Measurements from ENCODE around the gene OVOL3. TPM values are rescaled to one million over a fixed set of nuclear protein-coding genes. Genes with fewer than 3 reads are reported as not detected.

The OVOL3 gene
- polyA plus RNA-seq, 1 donor, result 0.09 TPM

DNA sequence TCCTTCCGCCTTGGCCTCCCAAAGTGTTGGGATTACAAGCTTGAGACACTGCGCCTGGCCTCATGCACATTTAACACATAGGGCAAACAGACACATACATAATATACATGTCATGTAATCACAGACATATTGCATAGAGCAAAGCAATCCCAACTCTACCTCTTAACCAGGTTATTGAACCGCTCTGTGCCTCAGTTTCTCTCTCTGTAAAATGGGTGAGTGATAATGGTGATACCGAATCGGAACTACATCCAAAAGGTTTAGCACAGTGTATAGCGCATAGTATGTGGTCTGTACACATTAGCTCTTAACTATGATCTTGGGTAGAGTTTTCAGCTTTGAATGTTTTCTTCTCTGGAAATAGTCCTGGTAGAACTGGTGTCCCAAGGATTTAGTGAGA, 33.7 kb downstream of the OVOL3 start:
- Histone ChIP-seq H3K9me3 (ENCODE audit: control insufficient read depth, low read depth, low read length) (no peaks in the 10 kb centered on the region), H3K27me3 (ENCODE audit: control insufficient read depth, insufficient read depth, low read length) (no peaks in the 10 kb centered on the region), H3K36me3 (ENCODE audit: control insufficient read depth, insufficient read depth, low read length) (peaks cover 66% of the 10 kb centered on the region), H3K27ac (ENCODE audit: low read length) (no peak overlapping the region), H3K4me3 (ENCODE audit: low read length) (no peak overlapping the region), H3K4me1 (ENCODE audit: control insufficient read depth, insufficient read depth, low read length) (peaks cover 9% of the 10 kb centered on the region)
- no CpG with 5 or more reads among the region's 6 CpGs for WGBS (ENCODE audit: insufficient coverage, low lambda C conversion rate)
- DNase-seq, result no peak

DNA sequence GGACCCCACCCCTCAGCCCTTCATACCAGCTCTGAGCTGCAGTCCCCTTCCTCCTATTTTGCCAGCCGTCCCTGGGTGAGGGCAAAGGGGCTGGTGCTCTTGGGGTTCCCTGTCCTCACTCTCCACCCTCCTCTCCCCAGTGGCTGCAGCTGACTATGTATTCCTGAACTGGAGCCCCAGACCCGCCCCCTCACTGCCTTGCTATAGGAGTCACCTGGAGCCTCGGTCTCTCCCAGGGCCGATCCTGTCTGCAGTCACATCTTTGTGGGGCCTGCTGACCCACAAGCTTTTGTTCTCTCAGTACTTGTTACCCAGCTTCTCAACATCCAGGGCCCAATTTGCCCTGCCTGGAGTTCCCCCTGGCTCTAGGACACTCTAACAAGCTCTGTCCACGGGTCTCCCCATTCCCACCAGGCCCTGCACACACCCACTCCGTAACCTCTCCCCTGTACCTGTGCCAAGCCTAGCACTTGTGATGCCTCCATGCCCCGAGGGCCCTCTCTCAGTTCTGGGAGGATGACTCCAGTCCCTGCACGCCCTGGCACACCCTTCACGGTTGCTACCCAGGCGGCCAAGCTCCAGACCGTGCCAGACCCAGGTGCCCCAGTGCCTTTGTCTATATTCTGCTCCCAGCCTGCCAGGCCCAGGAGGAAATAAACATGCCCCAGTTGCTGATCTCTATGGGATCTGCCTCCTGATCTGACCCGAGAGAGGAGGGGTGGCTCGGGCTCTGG, 38.9 kb downstream of the OVOL3 start:
- peaks cover 65% of the 10 kb centered on the region for H3K36me3 ChIP-seq (ENCODE audit: control insufficient read depth, insufficient read depth, low read length)
- H3K27ac ChIP-seq (ENCODE audit: low read length), result no peak overlapping the region
- H3K4me3 ChIP-seq (ENCODE audit: low read length), result no peak overlapping the region
- no CpG with 5 or more reads among the region's 13 CpGs for WGBS (ENCODE audit: insufficient coverage, low lambda C conversion rate)
- no peaks in the 10 kb centered on the region for H3K9me3 ChIP-seq (ENCODE audit: control insufficient read depth, low read depth, low read length)
- H3K4me1 ChIP-seq (ENCODE audit: control insufficient read depth, insufficient read depth, low read length), result no peaks in the 10 kb centered on the region
- no peak for DNase-seq
- no peaks in the 10 kb centered on the region for H3K27me3 ChIP-seq (ENCODE audit: control insufficient read depth, insufficient read depth, low read length)

DNA sequence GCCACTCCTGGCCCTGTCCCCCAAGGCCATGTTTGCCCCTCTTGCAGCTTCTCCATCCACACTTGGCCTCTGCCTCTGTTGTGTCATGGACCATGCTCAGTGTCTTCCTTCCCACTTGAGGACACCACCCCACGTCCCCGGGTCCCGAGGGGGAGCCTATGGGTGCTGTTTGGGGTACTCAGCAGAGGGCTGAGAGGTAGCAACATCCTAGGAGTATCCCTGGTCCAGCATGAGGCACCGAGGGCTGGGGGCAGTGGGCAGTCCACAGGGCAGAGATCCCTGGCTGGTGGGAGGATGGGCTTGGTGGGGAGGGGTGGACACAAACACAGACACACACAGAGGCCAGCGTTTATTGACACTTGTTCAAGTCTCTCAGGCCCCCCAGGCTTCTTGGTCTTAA, 39.6 kb downstream of the OVOL3 start:
- no CpG with 5 or more reads among the region's 5 CpGs for WGBS (ENCODE audit: insufficient coverage, low lambda C conversion rate)
- Histone ChIP-seq H3K27ac (ENCODE audit: low read length) (no peak overlapping the region), H3K9me3 (ENCODE audit: control insufficient read depth, low read depth, low read length) (no peaks in the 10 kb centered on the region), H3K36me3 (ENCODE audit: control insufficient read depth, insufficient read depth, low read length) (peaks cover 58% of the 10 kb centered on the region), H3K27me3 (ENCODE audit: control insufficient read depth, insufficient read depth, low read length) (no peaks in the 10 kb centered on the region), H3K4me1 (ENCODE audit: control insufficient read depth, insufficient read depth, low read length) (no peaks in the 10 kb centered on the region), H3K4me3 (ENCODE audit: low read length) (no peak overlapping the region)
- no peak for DNase-seq

DNA sequence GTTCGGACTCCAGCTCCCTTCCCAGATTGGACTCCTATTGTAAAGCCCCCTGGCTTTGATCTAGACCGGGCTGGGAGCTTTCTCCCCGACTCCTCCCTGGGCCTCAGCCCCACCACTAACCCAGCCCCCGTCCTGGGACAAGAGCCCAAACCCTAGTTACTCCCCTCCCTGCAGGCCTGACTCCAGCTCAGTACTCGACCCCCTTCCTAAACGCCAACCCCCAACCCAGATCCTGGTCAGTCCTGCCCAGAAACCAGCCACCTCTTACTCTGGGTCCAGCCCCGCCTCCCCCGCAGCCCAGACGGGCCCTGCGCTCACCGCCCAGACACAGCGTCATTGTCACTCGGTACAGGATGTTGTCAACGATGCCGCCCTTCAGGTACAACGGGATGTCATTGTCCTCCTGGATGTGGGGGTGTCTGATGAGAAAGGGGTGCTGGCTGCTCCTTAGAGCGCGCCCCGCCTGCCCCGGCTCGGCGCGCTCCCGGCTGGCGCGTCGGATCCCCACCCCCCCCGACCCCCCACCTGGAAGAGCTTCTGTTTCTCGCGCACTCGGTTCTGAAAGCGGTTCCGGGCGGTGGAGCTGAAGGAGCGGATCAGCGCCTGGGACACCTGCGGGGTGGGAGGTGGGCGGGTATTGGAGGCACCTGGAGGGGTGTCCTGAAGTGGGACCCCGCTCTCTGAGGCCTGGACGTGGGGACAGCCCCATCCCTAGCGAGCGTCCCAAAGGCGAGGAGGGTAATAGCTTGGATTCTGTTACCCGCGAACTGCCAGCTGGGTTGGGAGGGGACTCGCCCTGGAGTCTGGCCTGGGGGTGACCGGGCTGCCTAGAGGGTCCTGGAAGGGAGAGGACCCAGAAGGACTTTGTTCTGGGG, 40.4 kb downstream of the OVOL3 start:
- Histone ChIP-seq H3K36me3 (ENCODE audit: control insufficient read depth, insufficient read depth, low read length) (peaks cover 50% of the 10 kb centered on the region), H3K27me3 (ENCODE audit: control insufficient read depth, insufficient read depth, low read length) (no peaks in the 10 kb centered on the region), H3K4me3 (ENCODE audit: low read length) (peak overlapping the region; percentile 42), H3K9me3 (ENCODE audit: control insufficient read depth, low read depth, low read length) (no peaks in the 10 kb centered on the region), H3K27ac (ENCODE audit: low read length) (peak overlapping the region; percentile 75), H3K4me1 (ENCODE audit: control insufficient read depth, insufficient read depth, low read length) (no peaks in the 10 kb centered on the region)
- DNase-seq, result peak in 1 of 2 donors; percentile 24
- WGBS (ENCODE audit: insufficient coverage, low lambda C conversion rate), result no CpG with 5 or more reads among the region's 47 CpGs

DNA sequence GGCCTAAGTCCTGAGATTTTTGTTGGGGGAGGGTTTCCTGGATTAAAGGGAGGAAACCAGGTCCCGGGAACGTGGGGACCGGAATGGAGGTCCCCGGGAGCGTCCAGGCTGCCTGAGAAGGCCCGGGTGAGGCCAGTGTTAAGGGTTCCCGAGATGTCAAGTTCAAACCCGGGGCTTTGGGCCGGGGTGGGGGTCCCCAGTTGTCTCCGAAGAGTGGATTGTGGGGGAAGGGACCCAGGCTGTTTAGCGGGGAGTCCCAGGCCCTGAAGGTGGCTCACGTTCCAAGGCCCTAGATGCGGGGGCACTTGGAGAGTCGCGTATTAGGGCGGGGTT, 41.0 kb downstream of the OVOL3 start:
- H3K9me3 ChIP-seq (ENCODE audit: control insufficient read depth, low read depth, low read length), result no peaks in the 10 kb centered on the region
- no peak for DNase-seq
- peak overlapping the region; percentile 75 for H3K27ac ChIP-seq (ENCODE audit: low read length)
- WGBS (ENCODE audit: insufficient coverage, low lambda C conversion rate), result no CpG with 5 or more reads among the region's 16 CpGs
- no peaks in the 10 kb centered on the region for H3K27me3 ChIP-seq (ENCODE audit: control insufficient read depth, insufficient read depth, low read length)
- no peaks in the 10 kb centered on the region for H3K4me1 ChIP-seq (ENCODE audit: control insufficient read depth, insufficient read depth, low read length)
- H3K36me3 ChIP-seq (ENCODE audit: control insufficient read depth, insufficient read depth, low read length), result peaks cover 44% of the 10 kb centered on the region
- peak overlapping the region; percentile 42 for H3K4me3 ChIP-seq (ENCODE audit: low read length)

DNA sequence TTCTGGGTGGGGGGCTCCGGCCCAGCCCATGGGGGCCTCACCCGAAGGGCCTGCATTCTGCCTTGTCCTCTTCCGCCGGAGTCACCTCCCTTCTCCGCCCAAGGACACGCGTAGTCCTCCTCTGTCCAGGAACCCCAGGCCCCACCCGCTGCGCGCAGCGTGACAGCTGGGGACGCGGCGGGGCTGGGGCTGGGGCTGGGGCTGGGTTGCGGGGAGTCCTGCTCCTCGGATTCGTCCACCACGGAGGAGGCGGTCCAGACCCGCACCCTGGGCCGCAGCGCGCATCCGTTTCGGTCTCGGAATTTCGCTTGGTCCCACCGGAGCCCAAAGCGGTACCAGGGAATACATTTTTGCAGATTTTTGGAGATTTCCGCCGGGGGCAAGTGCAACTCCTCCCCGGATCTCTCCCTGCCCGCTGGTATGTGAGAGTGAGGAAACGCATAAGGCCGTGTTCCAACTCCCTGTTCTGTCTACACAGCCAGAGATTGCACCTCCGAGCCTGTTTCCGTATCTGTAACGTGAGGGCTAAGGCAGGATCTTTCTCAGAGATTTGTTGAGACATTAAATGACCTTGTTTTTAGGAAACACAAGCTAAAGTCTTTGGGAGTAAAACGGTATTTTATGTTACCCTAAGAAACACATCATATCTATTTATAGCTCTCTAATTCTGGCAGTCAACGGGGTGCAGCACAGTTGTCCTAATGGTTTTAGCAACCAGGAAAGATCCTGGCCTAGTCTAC, 41.6 kb downstream of the OVOL3 start, which contains the start of gene COX7A1:
TSS of gene COX7A1 (minus strand) at position 96 of the 740 bp plus-strand sequence. CDS start at position 56, 40 bp downstream.
- H3K27me3 ChIP-seq (ENCODE audit: control insufficient read depth, insufficient read depth, low read length), result no peaks in the 10 kb centered on the region
- H3K27ac ChIP-seq (ENCODE audit: low read length), result peak within 1 kb of the TSS; percentile 75
- H3K4me1 ChIP-seq (ENCODE audit: control insufficient read depth, insufficient read depth, low read length), result no peaks in the 10 kb centered on the region
- peak in 1 of 2 donors; percentile 23 for DNase-seq
- peak within 1 kb of the TSS; percentile 42 for H3K4me3 ChIP-seq (ENCODE audit: low read length)
- 84% methylated on average over 3 of the region's 40 CpGs for WGBS (ENCODE audit: insufficient coverage, low lambda C conversion rate)
- no peaks in the 10 kb centered on the region for H3K9me3 ChIP-seq (ENCODE audit: control insufficient read depth, low read depth, low read length)
- peaks cover 41% of the 10 kb centered on the region for H3K36me3 ChIP-seq (ENCODE audit: control insufficient read depth, insufficient read depth, low read length)

DNA sequence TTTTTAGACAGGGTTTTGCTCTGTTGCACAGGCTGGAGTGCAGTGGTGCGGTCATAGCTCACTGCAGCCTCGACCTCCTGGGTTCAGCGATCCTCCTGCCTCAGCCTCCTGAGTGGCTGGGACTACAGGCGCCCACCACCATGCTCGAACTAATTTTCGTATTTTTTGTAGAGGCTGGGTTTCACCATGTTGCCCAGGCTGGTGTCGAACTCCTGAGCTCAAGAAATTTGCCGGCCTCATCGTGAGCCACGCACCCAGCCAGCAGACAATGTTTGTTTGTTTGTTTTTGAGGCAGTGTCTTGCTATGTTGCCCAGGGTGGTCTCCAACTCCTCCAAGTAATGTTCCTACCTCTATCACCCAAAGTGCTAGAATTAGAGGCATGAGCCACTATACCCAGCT, 42.2 kb downstream of the OVOL3 start:
- Histone ChIP-seq H3K27me3 (ENCODE audit: control insufficient read depth, insufficient read depth, low read length) (no peaks in the 10 kb centered on the region), H3K36me3 (ENCODE audit: control insufficient read depth, insufficient read depth, low read length) (peaks cover 35% of the 10 kb centered on the region), H3K4me3 (ENCODE audit: low read length) (no peak overlapping the region)

DNA sequence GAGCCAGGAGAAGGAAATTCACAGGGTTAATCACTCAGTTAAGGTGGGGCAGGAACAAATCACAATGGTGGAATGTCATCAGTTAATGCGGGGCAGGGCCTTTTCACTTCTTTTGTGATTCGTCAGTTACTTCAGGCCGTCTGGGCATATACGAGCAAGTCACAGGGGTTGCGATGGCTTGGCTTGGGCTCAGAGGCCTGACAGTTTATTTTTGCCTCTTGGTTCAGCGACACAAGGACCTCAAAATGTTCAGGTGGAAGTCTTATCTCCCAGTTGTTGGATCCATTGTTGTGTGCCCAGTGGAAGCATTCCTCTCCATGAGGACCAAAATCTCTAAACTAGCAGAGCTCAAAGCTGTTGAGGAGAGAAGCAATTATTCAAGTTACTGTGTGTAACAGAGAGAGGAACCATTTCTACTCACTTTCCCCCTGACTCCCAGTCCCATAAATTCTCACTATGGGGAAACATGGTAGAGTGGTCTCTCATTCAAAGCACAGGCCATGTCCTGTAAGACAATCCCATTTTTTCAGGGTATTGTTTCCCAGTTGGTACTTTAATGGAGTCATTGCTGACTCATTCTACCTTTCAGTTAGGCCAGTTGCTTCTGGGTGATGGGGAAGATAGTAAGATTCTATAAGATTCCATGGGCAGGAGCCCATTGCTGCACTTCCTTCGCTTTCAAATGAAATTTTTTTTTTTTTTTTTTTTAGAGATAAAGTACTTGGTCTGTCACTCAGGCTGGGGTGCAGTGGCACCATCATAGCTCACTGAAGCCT, 50.1 kb downstream of the OVOL3 start:
- no peaks in the 10 kb centered on the region for H3K27me3 ChIP-seq (ENCODE audit: control insufficient read depth, insufficient read depth, low read length)
- peaks cover 7% of the 10 kb centered on the region for H3K36me3 ChIP-seq (ENCODE audit: control insufficient read depth, insufficient read depth, low read length)
- H3K27ac ChIP-seq (ENCODE audit: low read length), result no peak overlapping the region
- no peaks in the 10 kb centered on the region for H3K9me3 ChIP-seq (ENCODE audit: control insufficient read depth, low read depth, low read length)
- H3K4me1 ChIP-seq (ENCODE audit: control insufficient read depth, insufficient read depth, low read length), result no peaks in the 10 kb centered on the region
- 100% methylated on average over 1 of the region's 7 CpGs for WGBS (ENCODE audit: insufficient coverage, low lambda C conversion rate)
- H3K4me3 ChIP-seq (ENCODE audit: low read length), result no peak overlapping the region
- no peak for DNase-seq

More for the DNA sequence above, 42.2 kb downstream of the OVOL3 start:
- Histone ChIP-seq H3K9me3 (ENCODE audit: control insufficient read depth, low read depth, low read length) (no peaks in the 10 kb centered on the region), H3K27ac (ENCODE audit: low read length) (no peak overlapping the region), H3K4me1 (ENCODE audit: control insufficient read depth, insufficient read depth, low read length) (no peaks in the 10 kb centered on the region)
- no CpG with 5 or more reads among the region's 10 CpGs for WGBS (ENCODE audit: insufficient coverage, low lambda C conversion rate)
- DNase-seq, result no peak
